Stimulated activated naive CD8-positive, alpha-beta T cell treated with anti-CD3 and anti-CD28 coated beads, Interleukin-15, amount 100 ng/mL, for 72 hours (primary cell): Measurements from ENCODE around the gene ZNF621.

Experiments
- ATAC-seq: fragments of 150-1000 bp; cut with Tn5 transposase; 2 replicates; pipeline ENCODE4 v1.10.0; 2021; ENCODE audit warnings: mild to moderate bottlenecking, moderate library complexity
- DNase-seq, 2 donors: peaks; one replicate each; pipeline ENCODE4 v3.0.0; 2021 to 2022
- H3K27ac Mint-ChIP-seq, 2 donors: one replicate each; pipeline ENCODE4 v1.8.0; 2022; ENCODE audit warnings: mild to moderate bottlenecking in 2 of 2, mixed read lengths in 2 of 2, moderate library complexity in 2 of 2
- H3K27me3 Mint-ChIP-seq: one replicate; pipeline ENCODE4 v1.8.0; 2022; ENCODE audit warnings: mixed read lengths
- H3K4me1 Mint-ChIP-seq: one replicate; pipeline ENCODE4 v1.8.0; 2022; ENCODE audit warnings: mild to moderate bottlenecking, mixed read lengths
- H3K4me3 Mint-ChIP-seq, 2 donors: one replicate each; pipeline ENCODE4 v1.8.0; 2022; ENCODE audit warnings: mild to moderate bottlenecking in 2 of 2, mixed read lengths in 2 of 2, moderate library complexity in 1 of 2
- H3K9me3 Mint-ChIP-seq, 2 donors: one replicate each; pipeline ENCODE4 v1.8.0; 2022; ENCODE audit warnings: mixed read lengths in 2 of 2

ZNF621 gene

GRCh38 chr3:40524568-40525285, at the start of gene ZNF621:
Gene ZNF621 (plus strand): TSS chr3:40524960. CDS start chr3:40525841, 881 bp downstream.
- H3K4me1 Mint-ChIP-seq, result peaks cover 35% of the 10 kb centered on the region
- H3K27ac Mint-ChIP-seq, result peak within 1 kb of the TSS; percentile 99
- DNase-seq (peak; percentile 86 to 88), ATAC-seq (peak; percentile 99)
- H3K4me3 Mint-ChIP-seq, result peak within 1 kb of the TSS; percentile 97 to 98
- no peaks in the 10 kb centered on the region for H3K27me3 Mint-ChIP-seq
- H3K9me3 Mint-ChIP-seq, result no peaks in the 10 kb centered on the region

- Mint-ChIP-seq H3K4me3 (peak within 1 kb of the TSS; percentile 89 to 93), H3K27ac (peak within 1 kb of the TSS; percentile 96 to 99), H3K27me3 (no peaks in the 10 kb centered on the region), H3K9me3 (no peaks in the 10 kb centered on the region), H3K4me1 (peaks cover 21% of the 10 kb centered on the region)
- DNase-seq (peak; percentile 62), ATAC-seq (peak; percentile 86)
These were observed 48.0 kb upstream of the ZNF621 start, which contains the start of gene ZNF619 for GRCh38 chr3:40476478-40477470. Gene ZNF619 (plus strand): TSS chr3:40477122. CDS start chr3:40477980, 858 bp downstream.

- Mint-ChIP-seq H3K4me3 (peak overlapping the region; percentile 89 to 93), H3K27ac (peak overlapping the region; percentile 96 to 99), H3K4me1 (peaks cover 28% of the 10 kb centered on the region), H3K9me3 (no peaks in the 10 kb centered on the region), H3K27me3 (no peaks in the 10 kb centered on the region)
- no peak for DNase-seq
- no peak for ATAC-seq
These were observed 47.1 kb upstream of the ZNF621 start for GRCh38 chr3:40477666-40478065.

- peaks cover 28 to 37% of the 10 kb centered on the region in 2 donors for H3K9me3 Mint-ChIP-seq
- ATAC-seq (no peak), DNase-seq (no peak)
- H3K27ac Mint-ChIP-seq, result no peak overlapping the region
- H3K4me1 Mint-ChIP-seq, result peaks cover 11% of the 10 kb centered on the region
- H3K27me3 Mint-ChIP-seq, result no peaks in the 10 kb centered on the region
- H3K4me3 Mint-ChIP-seq, result no peak overlapping the region
These were observed 37.6 kb upstream of the ZNF621 start for GRCh38 chr3:40487172-40487571.

- H3K27ac Mint-ChIP-seq, result no peak overlapping the region
- peaks cover 28 to 35% of the 10 kb centered on the region in 2 donors for H3K9me3 Mint-ChIP-seq
- ATAC-seq (no peak), DNase-seq (no peak)
- no peak overlapping the region for H3K4me3 Mint-ChIP-seq
- H3K27me3 Mint-ChIP-seq, result no peaks in the 10 kb centered on the region
- H3K4me1 Mint-ChIP-seq, result no peaks in the 10 kb centered on the region
These were observed 33.8 kb upstream of the ZNF621 start for GRCh38 chr3:40490916-40491315.

GRCh38 chr3:40494698-40495097, 30.1 kb upstream of the ZNF621 start:
- no peak for ATAC-seq
- H3K9me3 Mint-ChIP-seq, result peaks cover 7% of the 10 kb centered on the region in 2 donors

GRCh38 chr3:40497288-40497687, 27.5 kb upstream of the ZNF621 start:
- H3K27me3 Mint-ChIP-seq, result no peaks in the 10 kb centered on the region

More at GRCh38 chr3:40494698-40495097, 30.1 kb upstream of the ZNF621 start:
- Mint-ChIP-seq H3K27ac (no peak overlapping the region), H3K4me3 (no peak overlapping the region), H3K4me1 (no peaks in the 10 kb centered on the region), H3K27me3 (no peaks in the 10 kb centered on the region)
- no peak for DNase-seq

GRCh38 chr3:40499952-40500351, 24.8 kb upstream of the ZNF621 start:
- Mint-ChIP-seq H3K27ac (no peak overlapping the region), H3K4me1 (no peaks in the 10 kb centered on the region), H3K27me3 (no peaks in the 10 kb centered on the region), H3K4me3 (no peak overlapping the region), H3K9me3 (no peaks in the 10 kb centered on the region)
- no peak for ATAC-seq
- DNase-seq, result no peak

More at GRCh38 chr3:40497288-40497687, 27.5 kb upstream of the ZNF621 start:
- H3K27ac Mint-ChIP-seq, result no peak overlapping the region
- DNase-seq (no peak), ATAC-seq (no peak)
- no peak overlapping the region for H3K4me3 Mint-ChIP-seq
- H3K4me1 Mint-ChIP-seq, result no peaks in the 10 kb centered on the region
- no peaks in the 10 kb centered on the region for H3K9me3 Mint-ChIP-seq

GRCh38 chr3:40502034-40502433, 22.7 kb upstream of the ZNF621 start:
- ATAC-seq (no peak), DNase-seq (no peak)
- H3K9me3 Mint-ChIP-seq, result no peaks in the 10 kb centered on the region
- H3K27ac Mint-ChIP-seq, result no peak overlapping the region
- no peak overlapping the region for H3K4me3 Mint-ChIP-seq
- peaks cover 11% of the 10 kb centered on the region for H3K4me1 Mint-ChIP-seq
- no peaks in the 10 kb centered on the region for H3K27me3 Mint-ChIP-seq

GRCh38 chr3:40504636-40505430, 19.9 kb upstream of the ZNF621 start:
- H3K27ac Mint-ChIP-seq, result no peak overlapping the region
- no peaks in the 10 kb centered on the region for H3K9me3 Mint-ChIP-seq
- ATAC-seq, result no peak
- no peaks in the 10 kb centered on the region for H3K27me3 Mint-ChIP-seq
- no peak for DNase-seq
- H3K4me1 Mint-ChIP-seq, result peaks cover 14% of the 10 kb centered on the region
- peak overlapping the region in 1 of 2 donors; percentile 88 for H3K4me3 Mint-ChIP-seq

- H3K9me3 Mint-ChIP-seq, result no peaks in the 10 kb centered on the region
- peak within 1 kb of the TSS; percentile 88 to 90 for H3K4me3 Mint-ChIP-seq
- peak; percentile 87 for ATAC-seq
- H3K27ac Mint-ChIP-seq, result peak within 1 kb of the TSS; percentile 91
- DNase-seq, result peak; percentile 40 to 56
- no peaks in the 10 kb centered on the region for H3K27me3 Mint-ChIP-seq
- H3K4me1 Mint-ChIP-seq, result peaks cover 14% of the 10 kb centered on the region
These were observed 18.9 kb upstream of the ZNF621 start, which contains the start of gene ZNF620 for GRCh38 chr3:40505599-40506462. Gene ZNF620 (plus strand): TSS chr3:40506039. CDS start chr3:40506353, 314 bp downstream.

- H3K27ac Mint-ChIP-seq, result no peak overlapping the region
- peaks cover 8% of the 10 kb centered on the region for H3K4me1 Mint-ChIP-seq
- no peaks in the 10 kb centered on the region for H3K9me3 Mint-ChIP-seq
- DNase-seq (no peak), ATAC-seq (no peak)
- H3K27me3 Mint-ChIP-seq, result no peaks in the 10 kb centered on the region
- no peak overlapping the region for H3K4me3 Mint-ChIP-seq
These were observed 13.6 kb upstream of the ZNF621 start for GRCh38 chr3:40511031-40511718.

- Mint-ChIP-seq H3K4me1 (no peaks in the 10 kb centered on the region), H3K4me3 (no peak overlapping the region), H3K27me3 (no peaks in the 10 kb centered on the region), H3K9me3 (no peaks in the 10 kb centered on the region), H3K27ac (no peak overlapping the region)
- DNase-seq (no peak), ATAC-seq (no peak)
These were observed 8.6 kb upstream of the ZNF621 start for GRCh38 chr3:40516201-40516600.

- Mint-ChIP-seq H3K4me3 (no peak overlapping the region), H3K4me1 (no peaks in the 10 kb centered on the region), H3K27me3 (no peaks in the 10 kb centered on the region), H3K27ac (no peak overlapping the region), H3K9me3 (no peaks in the 10 kb centered on the region)
- ATAC-seq (no peak), DNase-seq (no peak)
These were observed 6.7 kb upstream of the ZNF621 start for GRCh38 chr3:40518067-40518466.
